G401.6 (cell line): Measurements from ENCODE around the gene RGS9.
"Not testable (repeated sequence)": the region's sequence is repeated elsewhere in the genome, so short reads cannot be mapped to it uniquely, and the experiment has no call there.

Experiments
- FAIRE-seq: peaks from 2 replicates; lab custom pipeline; 2012; peaks lifted over from hg19 to GRCh38; lab: Jason Lieb, UNC

The RGS9 gene

GRCh38 chr17:65156835-65157565, 19.8 kb downstream of the RGS9 start:
- FAIRE-seq: no peak

DNA sequence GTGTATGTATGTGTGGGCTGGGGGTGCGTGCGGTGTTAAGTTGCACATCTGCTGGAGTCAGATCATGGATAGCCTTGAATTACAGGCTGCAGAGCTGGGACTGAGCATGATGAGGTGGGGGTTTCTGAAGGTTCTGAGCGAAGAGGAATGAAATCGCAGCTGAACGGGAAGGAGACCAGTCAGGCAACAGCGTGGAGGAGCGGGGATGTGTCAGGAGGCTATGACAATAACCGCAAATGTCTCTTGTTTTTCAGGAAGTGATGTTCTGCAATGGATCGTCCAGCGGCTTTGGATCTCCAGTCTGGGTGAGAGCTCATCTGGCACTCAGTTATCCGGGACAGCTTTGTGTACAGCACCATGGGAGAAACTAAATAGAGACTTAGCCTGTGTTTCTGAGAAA, 20.9 kb downstream of the RGS9 start:
- no peak for FAIRE-seq

DNA sequence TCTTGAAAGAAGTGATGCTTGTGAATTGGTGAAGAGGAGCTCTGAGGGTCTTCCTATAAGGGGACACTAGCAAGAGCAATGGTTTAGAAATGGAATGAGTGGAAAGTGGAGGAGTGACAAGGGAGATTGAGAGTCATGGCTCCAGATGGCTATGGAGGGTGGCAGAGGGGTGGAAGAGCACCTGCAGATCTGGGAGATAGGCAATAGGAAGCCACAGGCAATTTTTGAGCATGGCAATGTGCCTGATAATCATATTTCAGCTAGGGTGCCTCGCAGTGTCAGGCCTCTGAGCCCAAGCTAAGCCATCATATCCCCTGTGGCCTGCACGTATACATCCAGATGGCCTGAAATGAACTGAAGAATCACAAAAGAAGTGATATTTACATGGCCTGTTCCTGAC, 21.5 kb downstream of the RGS9 start:
- no peak for FAIRE-seq

GRCh38 chr17:65160516-65160915, 23.3 kb downstream of the RGS9 start:
- FAIRE-seq: no peak

- no peak for FAIRE-seq
Observed at GRCh38 chr17:65163990-65164495, 26.9 kb downstream of the RGS9 start.

DNA sequence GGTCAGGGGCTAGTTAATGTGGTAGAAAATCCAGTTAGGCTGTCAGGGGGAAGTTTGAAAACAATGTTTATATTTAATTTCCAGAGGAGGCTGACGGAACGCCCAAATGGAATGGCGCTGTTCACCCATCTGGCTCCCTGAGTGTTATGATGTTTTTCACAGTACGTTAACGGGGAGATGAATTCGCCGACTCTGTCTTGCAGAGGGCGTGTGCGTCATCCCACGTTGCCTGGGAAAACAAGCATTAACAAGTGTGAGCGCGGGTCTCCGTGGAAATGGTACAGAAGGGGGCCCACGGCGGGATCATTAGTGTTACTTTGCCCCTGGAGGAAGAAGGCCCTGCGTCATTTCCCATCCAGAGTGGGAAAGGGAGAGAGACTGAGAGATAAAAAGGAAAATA, 29.6 kb downstream of the RGS9 start:
- FAIRE-seq: no peak

DNA sequence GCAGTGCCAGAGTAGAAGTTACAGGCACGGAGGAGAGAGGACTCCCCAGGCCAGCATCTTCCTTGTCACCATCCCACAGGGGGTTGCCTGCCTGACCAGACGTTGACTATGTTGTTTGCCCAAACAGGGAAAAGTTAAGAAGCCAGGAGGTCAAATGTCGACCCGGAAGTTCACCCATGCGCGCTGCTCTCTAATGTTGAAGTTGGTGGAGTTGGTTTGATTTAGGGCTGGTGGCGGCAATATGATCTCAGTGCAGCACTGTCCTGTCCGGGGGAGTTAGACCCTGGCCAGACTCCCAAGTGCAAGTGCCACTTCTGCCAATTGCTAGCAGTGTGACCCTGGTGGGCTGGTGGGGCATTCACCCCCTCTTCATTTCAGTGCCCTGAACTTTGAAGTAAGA, 30.4 kb downstream of the RGS9 start:
- FAIRE-seq: no peak

- FAIRE-seq: no peak
Observed at GRCh38 chr17:65169691-65170090, 32.5 kb downstream of the RGS9 start.

DNA sequence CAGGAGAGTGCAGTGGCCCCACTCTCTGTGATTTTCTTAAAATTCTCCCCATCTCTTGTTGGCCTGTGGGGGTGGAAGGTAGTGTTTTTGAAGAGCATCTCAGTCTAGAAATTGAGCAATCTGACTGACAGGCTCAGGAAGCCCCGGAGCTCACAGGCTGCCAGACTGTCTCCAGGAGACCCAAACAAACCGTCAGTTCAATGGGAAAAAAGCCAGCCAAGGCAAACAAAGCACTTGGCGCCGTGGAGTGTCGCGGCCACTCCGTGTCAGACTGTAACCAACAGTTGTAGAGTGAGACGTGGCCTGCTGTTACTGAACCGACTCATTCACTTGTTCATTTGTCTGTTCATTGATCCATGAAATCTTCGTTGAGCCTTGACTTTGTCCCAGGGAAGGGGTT, 33.7 kb downstream of the RGS9 start:
- no peak for FAIRE-seq

DNA sequence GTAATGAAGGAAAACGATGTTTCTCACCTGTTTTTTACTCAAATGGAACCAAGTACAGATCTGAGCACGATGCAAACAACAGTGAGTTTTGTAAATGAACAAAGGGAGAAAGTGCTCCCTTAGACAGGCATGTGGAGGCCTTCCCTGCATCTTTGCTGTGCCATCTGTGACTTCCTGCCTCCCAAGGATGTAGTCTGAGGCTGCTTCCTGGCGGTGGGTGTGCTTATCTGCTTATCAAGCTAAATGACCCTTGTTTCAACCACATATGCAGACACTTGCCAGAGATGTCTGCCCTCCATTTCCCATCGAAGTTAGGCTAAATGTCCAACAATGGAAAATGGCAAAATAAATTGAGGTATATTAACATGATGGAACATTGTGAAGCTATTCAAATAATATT, 34.6 kb downstream of the RGS9 start:
- FAIRE-seq: no peak

GRCh38 chr17:65172496-65173136, 35.4 kb downstream of the RGS9 start:
- FAIRE-seq: no peak

GRCh38 chr17:65173284-65173793, 36.2 kb downstream of the RGS9 start:
- FAIRE-seq: no peak

GRCh38 chr17:65173976-65174683, 37.0 kb downstream of the RGS9 start:
- no peak for FAIRE-seq

- FAIRE-seq: no peak
Observed at GRCh38 chr17:65174974-65175373, 37.8 kb downstream of the RGS9 start.

DNA sequence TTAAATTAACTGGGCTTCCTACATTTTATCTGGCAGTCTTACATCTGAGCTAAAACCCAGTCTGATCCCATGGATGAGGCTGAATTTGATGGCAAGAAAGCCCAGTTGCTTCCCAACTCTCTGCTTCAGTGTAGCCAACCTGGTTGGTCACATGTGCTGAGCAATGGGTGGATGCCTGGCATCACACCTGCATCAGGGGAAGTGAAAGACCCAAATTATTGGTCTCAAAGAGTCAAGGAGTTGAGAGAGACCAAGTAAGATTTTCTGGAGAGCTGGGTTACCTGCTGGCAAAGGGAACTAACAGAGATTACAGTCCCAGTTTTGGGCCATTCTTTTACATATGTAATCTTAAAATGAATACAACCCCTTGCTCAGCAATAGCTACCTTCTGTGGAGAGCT, 38.8 kb downstream of the RGS9 start:
- FAIRE-seq: no peak

DNA sequence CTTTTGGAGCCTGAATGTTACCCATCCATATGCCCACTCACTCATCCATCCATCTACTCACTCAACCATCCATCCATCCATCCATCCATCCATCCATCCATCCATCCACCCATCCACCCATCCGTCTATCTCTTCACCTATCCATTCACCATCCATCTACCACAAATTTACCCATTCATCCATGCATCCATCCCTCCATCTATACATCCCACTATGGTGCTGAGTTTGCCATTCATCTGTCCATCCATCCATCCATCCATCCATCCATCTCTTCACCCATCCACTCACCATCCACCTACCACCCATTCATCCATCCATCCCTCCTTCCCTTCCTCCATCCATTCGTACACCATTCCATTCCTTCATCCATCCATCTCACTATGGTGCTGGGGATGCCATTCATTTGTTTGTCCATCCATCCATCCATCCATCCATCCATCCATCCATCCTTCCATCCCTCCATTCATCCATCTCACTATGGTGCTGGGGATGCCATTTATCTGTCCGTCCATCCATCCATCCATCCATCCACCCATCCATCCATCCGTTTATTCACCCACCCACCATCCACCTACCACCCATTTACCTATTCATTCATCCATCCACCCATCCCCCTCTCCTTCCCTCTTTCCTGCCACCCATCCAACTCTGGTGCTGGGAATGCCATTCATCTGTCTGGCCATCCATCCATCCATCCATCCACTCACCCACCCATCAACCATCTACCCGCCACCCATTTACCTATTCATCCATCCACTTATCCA, 39.7 kb downstream of the RGS9 start:
- no peak for FAIRE-seq

GRCh38 chr17:65177901-65178300, 40.7 kb downstream of the RGS9 start:
- no peak for FAIRE-seq

DNA sequence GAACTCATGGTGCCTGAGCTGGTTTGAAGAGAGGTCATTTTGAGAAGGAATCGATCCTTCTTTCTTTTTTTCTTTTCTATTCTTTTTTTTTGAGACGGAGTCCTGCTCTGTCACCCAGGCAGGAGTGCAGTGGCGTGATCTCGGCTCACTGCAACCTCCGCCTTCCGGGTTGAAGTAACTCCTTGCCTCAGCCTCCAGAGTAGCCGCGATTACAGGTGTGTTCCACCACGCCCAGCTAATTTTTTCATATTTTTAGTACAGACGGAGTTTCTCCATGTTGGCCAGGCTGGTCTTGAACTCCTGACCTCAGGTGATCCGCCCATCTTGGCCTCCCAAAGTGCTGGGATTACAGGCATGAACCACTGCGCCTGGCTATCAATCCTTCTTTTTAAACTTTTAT, 43.1 kb downstream of the RGS9 start:
- FAIRE-seq: not testable (repeated sequence)

GRCh38 chr17:65180752-65181236, 43.6 kb downstream of the RGS9 start:
- FAIRE-seq: not testable (repeated sequence)

DNA sequence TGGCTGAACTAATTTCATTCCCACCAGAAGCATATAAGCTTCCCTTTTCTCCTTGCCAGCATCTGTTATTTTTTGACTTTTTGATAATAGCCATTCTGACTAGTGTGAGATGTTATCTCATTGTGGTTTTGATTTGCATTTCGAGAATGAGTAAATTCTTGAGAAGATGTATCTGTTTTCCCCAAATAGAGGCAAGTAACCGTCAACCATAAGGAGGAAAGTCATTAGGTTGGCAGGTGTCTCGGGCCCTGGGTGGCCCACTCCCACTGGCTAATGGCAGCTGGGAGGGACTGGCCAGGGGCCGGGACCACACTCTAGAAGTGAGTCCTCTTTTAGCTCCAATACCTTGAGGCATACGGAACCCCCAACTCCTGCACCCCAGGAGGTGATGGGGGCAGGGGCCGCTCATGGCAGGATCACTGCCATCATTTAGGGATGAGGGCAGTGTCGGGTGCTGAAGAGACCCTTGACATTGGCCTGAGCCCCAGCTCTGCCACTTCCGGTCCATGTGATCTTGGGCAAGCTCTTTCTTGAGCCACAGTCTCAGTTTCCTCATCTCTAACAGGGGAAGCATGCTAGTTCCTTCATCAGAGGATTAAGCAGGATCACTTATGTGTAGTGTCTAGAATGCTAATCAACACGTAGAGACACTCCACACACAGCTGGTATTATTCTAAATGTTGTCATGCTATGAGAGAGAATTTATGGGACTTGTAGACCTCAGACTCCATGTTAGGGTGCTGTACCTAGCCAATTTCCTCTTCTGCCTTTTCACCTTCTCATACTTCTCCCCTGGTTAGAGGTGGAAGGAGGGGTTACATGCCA, 44.3 kb downstream of the RGS9 start:
- no peak for FAIRE-seq

DNA sequence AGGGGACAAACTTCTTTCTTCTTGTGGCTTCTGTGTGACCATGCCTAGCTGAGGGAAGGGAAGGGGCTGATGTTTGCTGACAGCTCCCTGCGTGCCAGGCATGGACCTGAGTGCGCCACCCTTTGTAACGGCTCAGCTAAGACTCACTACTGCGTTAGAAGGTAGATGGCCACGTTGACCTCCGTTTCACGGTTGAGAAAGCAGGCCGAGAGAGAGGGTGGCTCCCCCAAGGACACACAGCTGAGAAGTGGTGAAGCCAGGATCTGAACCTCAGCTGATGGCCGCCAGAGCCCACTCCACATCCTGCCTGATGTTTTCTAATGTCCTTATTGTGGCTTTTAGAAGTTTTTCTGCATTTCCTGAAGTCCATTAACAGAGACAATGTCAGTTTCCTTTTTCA, 45.1 kb downstream of the RGS9 start:
- FAIRE-seq: no peak
